RKO (cell line): ENCODE measurements around the gene POGLUT3.
A peak's percentile ranks its signal among the peaks of the same experiment; 100 is the strongest.

Experiments
- DNase-seq: peaks from one replicate; pipeline ENCODE4 v3.0.0-alpha.2; 2016; ENCODE audit warnings: low spot score

The POGLUT3 gene, protein sequence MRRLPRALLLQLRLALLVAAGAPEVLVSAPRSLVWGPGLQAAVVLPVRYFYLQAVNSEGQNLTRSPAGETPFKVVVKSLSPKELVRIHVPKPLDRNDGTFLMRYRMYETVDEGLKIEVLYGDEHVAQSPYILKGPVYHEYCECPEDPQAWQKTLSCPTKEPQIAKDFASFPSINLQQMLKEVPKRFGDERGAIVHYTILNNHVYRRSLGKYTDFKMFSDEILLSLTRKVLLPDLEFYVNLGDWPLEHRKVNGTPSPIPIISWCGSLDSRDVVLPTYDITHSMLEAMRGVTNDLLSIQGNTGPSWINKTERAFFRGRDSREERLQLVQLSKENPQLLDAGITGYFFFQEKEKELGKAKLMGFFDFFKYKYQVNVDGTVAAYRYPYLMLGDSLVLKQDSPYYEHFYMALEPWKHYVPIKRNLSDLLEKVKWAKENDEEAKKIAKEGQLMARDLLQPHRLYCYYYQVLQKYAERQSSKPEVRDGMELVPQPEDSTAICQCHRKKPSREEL

DNA sequence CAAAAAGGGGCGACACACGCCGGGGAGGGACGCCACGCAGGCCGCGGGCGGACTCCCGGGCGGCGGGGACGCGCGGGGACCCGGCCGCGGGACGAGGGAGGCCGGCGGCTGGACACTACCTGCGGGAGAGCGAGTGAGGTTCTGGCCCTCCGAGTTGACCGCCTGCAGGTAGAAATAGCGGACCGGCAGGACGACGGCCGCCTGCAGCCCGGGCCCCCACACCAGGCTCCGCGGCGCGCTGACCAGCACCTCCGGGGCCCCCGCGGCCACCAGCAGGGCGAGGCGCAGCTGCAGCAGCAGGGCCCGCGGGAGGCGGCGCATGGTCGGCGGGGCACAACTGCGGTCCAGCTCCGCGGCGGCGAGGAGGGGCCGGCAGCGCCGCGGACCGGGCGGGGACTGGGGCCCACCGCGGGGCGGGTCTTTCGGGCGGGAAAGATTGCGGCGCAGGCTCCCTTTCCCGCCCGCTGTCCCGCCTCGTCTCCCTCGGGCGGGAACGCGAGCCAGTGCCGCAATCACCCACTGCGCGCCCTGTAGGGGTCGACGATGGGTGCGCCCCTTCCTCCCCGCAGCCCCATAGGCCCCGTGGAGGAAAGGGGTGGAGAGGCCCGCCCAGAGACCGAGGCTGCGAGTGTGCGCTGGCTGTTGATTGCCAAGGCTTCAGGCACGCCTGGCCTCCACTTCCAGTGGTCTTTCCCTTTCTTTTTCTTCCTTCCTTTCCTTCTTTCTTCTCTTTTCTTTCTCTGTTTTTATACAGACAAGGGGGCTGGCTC is at the start of gene POGLUT3:
Gene POGLUT3, minus strand, starts transcription at position 339 of the 770 bp plus-strand sequence. Its CDS starts 18 bp downstream, at position 321.
- peak; percentile 48 for DNase-seq

DNA sequence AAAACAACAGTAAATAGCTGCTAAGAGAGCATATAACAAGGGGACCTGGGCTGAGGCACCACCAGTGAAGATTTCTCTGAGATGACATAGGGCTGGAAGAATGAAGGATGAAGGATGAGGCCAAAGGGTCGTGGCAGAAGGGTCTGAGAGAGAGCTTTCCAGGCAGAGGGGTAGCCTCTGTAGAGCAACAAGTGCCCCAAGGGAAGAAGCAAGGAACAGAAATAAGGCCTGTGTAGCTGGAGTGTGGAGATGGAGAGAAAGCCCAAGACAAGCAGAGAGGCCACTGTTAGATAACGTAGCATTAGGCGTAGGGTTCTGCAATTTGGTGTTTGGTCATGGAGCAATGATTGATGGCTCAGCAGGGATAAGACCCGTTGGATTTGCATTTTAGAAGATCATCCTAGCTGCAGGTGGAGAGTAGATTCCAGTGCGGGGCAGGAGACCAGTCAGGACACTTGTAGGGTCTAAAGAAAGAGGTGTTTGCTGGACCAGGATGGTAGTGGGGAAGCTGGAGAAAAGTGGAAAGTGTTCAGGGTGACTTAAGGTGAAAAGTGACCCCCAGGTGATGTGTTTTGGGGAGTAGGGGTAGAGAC is 47.8 kb upstream of the POGLUT3 start:
- no peak for DNase-seq

DNA sequence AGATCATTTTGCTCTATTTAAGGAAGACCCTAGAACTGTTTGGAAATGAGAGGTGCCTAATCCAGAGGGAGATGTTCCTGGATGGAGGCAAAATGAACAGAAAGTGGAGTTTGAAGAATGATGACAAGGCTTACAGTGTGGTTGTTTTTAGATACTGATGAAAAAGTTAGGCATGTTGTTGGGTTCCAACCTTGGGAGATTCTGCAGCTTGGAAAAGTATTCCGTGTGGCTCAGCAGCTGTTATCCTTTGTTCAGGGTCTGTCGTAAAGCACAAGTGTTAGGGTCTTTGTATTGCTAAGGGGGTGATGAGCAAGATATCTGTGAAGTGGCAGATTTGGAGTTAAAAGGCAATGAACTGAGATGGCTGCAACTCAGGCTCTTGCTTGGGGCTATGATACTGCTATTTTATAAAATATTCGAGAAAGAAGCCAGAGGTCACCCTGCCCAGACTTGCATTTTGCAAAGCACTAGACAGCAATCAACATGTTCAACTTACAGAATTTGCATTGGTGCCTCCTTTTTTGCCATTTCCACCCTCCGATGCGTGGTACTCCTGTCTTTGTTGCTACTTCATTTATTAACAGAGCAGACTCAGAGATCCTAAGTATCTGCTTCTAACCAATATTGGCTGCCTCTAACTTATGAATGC is 45.3 kb upstream of the POGLUT3 start:
- DNase-seq, result no peak

DNA sequence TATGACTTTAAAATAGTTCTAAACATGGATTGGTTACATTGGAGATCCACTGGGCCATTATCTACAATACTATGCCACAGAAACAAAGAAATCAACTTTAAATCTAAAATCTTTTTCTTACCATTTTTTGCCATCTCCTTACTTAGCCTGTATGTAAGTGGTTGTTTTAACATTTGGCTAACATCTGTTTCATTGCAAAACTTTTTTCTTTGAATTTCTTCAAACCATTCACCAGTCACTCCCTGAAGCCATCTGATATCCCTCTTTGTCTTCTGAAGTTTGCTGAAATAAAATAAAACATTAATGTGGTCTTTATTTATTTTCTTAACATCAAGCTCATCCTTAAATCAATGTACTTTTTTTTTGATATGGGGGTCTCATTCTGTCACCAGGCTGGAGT is 43.3 kb upstream of the POGLUT3 start:
- DNase-seq, result no peak

DNA sequence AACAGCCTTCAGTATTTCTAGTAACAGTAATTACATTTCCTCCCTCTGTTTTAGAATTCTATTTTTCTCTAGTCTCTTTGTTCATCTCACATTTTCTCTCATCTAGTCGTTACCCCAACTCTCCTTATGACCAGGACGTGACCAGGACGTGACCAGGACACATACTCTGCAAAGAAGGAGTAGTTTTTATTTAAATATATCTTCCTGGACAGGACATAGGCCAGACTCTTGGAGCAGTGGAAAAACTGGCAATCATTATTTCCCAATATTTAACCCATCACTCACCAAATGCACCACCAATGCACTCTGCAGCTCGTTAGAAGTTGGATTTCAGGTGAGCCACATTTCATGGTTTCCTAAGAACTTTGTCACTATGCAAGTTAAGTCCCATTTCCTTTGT is 40.3 kb upstream of the POGLUT3 start:
- DNase-seq, result no peak

DNA sequence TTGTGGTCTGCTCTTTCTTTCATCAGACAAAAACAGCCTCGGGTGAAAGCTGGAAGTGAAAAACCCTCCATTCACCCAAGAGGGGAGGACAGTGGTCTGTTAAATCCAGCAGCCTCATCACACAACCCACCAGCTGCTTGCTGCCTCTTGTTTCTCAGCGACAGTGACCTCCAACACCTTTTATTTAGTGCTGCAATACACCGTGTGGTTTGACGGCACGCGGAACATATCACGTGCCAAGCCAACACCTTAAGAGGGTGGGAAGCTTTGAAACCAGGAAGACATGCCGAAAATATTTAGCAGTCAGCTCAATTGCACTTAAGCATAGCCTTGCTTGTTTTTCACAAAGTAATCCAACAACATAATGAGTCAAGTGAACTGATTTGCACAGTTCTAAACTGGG is 39.8 kb upstream of the POGLUT3 start:
- DNase-seq, result no peak

DNA sequence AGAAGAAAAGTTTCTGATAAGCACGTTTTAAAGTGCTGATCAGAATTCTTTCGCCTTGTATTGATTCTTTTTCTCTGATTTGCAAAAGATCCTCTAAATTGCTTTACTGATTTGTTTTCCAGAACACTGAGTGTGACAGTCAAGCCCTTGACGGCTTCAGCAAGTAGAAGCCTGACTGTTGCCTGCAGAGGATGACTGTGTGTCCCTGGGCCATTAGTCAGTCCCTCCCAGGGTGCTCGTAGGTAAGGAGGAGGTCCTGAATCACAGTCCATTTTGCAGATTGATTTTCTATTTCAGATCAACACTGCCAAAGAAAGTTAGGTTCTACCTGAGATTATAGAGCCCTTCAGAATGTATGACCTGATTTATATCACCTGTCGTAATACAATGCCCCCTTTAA is 38.6 kb upstream of the POGLUT3 start:
- no peak for DNase-seq

DNA sequence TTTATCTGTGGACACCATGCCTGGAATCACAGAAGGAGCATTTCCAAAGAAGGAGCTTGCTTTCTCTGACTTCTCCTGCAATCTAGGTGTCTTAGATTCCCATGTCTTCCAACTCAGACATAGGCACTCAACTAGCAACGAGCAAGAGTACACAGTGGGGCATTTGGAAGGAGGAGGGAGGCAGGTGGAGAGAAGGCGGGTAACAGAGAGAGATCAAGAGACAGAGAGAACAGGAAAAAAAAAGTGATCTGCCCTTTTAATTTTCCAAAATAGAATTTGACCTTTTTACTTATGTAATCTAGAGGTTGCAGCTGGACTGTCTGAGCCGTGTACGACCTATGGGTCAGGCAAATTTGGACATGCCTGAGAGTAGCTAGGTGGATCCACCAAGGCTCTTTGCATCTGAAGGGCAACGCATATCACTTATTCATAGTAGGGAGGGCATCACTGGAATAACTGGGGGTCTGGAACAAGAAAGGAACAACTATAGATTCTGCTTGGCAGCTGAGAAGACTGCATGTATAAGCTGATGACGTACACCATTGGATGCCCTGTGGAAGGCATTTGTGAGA is 37.3 kb upstream of the POGLUT3 start:
- DNase-seq, result no peak

DNA sequence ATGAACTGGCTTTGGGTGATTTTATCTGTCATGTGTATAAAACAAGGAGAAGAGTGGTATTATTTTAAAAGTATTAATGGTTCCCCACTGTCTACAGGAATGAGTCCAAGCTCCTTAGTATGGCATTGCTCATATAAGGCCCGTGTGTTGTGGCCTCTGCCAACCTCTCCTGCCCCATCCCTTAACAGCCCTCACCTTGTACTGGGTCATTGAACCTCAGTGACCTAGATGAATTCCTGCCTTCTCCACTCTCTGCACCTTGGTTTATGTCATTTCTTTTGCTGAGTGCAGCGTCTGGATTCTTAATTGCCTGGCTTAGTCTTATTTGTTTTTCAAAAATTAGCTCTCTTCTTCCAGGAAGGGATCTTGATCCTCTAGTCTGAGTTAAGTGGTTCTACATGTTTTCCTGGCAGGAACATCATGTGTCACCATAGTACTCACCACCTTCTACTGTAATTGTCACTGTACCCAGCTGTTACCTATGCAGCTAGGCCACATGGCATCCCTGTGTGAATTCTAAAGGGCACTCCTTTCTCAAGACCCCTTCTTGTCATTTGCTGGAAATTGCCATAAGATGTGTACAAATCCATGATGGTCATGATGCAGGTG is 36.2 kb upstream of the POGLUT3 start:
- DNase-seq, result no peak

DNA sequence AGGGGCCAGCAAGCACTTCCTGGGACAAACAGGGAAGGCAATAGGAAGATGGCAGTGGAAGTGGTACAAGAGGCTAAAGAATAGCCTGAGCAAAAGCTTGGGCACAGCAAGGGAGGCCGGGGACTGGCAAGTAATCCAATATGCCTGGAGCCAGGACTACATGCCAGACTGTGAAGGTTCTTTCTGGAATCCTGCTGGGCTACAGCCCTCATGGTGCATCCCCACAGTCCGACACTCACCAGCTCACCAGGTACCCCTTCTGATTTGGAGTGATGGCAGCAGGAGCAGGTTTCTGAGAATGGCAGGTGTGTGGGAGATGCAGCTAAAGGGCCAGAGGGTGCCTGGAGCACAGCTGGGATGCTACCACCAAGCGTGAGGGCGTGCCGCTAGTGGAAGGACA is 32.2 kb upstream of the POGLUT3 start:
- DNase-seq, result no peak

DNA sequence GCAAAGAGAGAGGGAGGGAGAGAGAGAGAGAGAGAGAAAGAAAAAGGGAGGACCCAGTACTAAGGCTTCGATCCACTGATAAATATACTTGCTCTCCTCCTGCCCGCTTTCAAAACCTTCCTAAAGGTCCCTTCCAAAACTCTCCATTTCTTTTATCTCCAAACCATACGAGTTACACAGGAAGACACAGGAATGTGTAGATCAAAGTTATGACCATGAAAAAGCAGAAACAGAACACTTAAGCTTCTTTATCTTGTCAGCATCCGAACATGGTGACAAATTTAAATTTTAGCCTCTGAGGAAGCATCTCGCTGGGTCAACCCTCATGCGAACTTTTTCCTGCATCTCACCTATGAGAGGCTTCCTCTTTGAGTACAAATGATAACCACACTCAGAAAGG is 29.2 kb upstream of the POGLUT3 start:
- no peak for DNase-seq

DNA sequence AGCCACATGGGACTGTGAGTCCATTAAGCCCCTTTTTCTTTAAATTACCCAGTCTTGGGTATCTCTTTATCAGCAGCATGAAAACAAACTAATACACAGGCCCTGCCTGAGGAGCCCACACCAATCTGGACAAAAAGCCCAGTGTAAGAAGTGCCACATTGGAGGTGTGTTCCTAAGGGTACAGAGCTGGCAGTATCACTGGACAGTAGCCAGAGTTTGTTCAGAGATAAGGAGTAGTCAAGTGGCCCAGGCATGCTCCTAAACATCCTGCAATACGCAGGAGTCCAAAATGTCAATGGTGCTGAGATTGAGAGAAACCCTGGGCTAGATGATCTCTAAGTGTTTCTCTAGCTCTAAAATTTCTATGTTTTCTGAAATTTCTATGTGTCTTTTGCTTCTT is 27.0 kb upstream of the POGLUT3 start:
- DNase-seq, result no peak

DNA sequence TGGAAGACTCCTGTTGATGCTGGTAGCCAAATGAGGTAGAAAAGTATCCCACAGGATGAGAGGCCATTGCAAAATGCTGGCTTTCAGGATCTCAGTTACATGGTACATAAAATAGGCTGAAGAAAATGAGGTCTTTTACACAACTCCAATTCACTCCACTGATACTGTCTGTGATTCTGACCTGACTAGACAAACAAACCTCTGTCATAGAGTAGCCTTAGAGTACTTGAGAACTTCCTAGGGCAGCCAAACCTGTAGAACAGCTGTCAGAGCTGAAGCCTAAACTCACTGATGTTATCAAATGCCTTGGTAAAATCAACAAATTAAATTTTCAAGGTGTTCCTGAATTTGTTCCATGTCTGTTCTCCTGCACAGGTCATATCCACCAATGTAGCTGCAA is 26.2 kb upstream of the POGLUT3 start:
- DNase-seq, result no peak

DNA sequence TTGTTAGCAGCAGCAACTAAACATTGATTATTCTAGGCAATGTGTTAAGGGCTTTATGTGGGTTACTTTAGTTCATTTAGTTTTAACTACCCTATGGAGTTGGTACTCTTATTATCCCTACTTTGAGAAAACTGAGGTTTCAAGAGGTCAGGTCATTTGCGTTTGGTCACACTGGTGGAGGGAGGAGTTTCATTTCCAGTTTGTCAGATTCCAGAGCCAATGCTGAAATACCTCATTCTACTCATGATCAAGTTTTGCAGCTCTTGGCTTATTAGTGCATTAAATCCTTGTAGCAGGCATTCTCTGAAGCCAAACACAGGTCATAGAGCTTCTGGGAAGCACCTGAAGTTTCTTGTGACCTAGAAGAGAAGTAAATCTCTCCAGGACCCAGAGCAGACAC is 24.1 kb upstream of the POGLUT3 start:
- no peak for DNase-seq

DNA sequence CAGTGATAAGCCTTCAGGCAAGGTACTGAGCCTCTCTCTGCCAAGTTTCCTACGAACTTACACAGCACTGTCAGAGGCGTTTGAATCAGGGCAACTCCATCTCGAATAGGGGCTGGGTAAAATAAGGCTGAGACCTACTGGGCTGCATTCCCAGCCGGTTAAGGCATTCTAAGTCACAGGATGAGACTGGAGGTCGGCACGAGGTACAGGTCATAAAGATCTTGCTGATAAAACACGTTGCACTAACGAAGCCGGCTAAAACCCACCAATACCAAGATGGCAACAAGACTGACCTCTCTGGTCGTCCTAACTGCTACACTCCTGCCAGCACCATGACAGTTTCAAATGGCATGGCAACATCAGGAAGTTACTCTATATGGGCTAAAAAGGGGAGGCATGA is 20.4 kb upstream of the POGLUT3 start:
- DNase-seq, result no peak

DNA sequence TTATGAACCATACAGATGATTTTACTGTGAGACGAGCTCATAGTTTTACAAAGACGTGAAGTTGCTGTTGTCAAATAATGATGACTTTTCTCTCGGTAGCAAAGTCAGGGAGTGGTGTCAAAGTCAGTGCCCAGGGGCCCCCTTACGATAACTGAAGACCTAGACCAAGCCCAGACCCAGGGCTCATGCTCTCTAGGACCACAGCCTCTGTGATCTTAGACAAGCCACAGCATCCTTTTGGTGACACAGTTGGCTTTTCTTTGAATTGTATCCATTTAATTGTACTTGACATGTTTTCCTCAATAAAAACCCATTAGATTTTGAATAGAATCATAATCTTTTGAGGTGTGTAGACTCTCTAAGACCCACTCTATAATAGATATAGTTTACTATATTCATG is 17.9 kb upstream of the POGLUT3 start:
- DNase-seq, result no peak

DNA sequence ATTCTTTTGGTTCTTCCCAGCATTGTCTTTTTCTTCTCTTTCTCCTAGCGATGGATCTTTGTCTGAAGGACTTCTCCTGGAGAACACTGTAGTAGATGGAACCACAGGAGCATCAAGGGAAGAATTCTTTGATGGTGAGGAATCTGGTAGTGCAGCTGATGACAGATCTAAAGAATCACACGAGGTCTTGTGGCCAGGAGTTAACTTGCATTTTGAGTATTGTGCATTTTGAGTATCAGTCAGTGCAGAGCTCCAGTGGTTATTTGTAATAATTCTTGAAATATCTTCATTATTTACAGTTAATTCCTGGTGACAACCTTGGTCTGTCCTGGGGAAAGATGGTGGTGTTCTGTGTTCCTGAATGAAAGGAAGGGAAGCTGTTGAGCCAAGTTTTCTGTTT is 14.5 kb upstream of the POGLUT3 start:
- DNase-seq, result no peak

DNA sequence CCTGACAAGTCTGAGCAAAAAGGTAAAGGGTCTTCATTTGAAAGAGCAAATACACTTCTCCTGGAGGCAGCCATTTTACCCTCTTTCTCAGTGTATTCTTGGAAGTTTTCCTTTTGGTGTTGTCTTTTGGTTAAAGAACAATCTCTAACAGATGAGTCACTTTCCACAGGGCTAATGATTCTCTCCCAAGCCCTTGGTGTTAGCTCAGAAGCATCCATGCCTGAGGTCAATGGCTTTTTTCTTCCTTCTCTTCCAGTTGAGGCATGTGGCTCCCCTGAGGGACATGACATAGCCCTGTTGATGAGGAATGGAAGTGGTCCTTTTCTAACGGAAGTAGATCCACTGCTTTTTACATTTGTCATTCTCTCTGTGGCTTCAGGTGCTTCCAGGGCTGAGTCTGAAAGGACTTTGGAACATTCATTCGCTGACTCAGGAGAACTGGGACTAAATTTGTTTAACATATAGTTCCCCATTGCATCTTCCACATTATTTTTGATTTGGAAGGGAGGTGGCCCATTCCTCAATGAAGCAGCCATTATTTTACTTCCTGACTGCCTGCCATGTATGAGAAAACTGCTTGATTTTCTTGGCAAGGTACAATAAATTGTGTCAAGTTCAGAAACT is 13.8 kb upstream of the POGLUT3 start:
- DNase-seq, result no peak

DNA sequence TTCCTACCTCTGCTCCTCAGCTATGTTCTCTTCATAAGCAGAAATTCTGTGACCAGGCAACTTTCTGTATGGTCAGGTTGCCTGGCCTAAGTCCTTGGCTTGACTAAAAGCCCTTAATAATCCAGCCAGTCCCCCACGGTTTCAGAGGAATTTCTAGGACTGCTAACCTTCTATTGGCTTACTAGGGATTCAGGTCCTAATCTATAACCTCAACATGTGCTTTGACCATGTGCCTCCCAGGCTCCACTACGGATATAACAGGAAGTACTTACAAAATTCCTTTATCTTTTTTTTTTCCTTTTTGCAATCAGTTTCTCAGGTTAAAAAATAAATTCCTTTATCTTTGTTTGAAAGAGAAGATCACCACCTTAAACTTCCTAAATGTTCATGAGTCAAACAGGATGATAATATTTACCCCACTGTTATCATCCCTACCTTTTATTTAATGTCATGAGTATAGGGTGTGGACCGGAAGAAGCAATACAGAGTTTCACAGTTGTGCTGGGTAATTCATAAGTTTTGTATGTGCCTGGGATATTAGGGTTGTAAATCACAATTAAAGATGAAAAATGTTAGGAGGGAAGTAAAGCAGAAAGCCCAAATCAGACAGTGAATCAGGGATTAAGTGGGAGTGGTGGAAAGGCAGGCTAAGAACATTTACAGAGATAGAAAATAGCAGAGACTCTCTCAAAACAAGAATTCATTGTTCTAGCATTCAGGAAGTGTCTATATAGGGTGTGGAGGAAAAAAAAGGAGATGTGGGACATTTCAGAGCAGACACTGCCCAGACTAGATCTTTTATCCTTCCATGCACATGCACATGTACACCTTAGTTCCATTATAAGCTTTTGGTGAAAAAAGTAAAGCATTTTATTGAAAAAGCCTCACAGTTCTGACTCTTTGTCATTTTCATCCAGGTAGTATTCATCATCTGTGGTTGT is 10.7 kb upstream of the POGLUT3 start:
- DNase-seq, result no peak

DNA sequence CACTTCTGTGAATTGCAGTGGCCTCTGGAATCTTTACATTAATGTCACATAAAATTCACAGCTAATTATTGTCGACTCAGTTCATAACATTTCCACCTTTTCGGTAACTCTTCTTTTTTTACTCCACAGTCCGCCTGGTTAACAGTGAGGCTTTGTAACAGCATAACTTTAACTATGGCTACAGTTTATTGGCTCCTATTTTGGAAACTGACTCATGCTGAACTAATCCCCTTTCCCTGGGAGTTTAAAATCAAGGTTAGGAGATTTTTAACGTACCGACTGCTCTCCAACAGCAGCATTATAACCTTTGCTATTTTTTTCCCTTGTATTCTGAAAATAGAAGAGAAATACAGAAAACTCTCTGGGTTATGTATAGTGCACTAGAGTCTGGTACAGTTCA is 3.2 kb upstream of the POGLUT3 start:
- DNase-seq, result no peak
